ENCODE results near the gene CREBZF. TPM values are rescaled to one million over a fixed set of nuclear protein-coding genes. Genes with fewer than 3 reads are reported as not detected.

The CREBZF gene, protein sequence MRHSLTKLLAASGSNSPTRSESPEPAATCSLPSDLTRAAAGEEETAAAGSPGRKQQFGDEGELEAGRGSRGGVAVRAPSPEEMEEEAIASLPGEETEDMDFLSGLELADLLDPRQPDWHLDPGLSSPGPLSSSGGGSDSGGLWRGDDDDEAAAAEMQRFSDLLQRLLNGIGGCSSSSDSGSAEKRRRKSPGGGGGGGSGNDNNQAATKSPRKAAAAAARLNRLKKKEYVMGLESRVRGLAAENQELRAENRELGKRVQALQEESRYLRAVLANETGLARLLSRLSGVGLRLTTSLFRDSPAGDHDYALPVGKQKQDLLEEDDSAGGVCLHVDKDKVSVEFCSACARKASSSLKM
- total RNA-seq (2022) (31.0 and 31.2 TPM in 2 replicates), Bru-seq, nascent RNA (percentile 73 among the genes with signal in this experiment), BruChase-seq, experiment 1, labeled RNA remaining after a 6-hour chase (percentile 72 among the genes with signal in this experiment), BruChase-seq, experiment 2, labeled RNA remaining after a 2-hour chase (percentile 93 among the genes with signal in this experiment)
- long read RNA-seq, full-length matches to known transcripts, result 33 of 52 reads
- long read RNA-seq, partial matches to known transcripts, result 16 of 52 reads
- long read RNA-seq, other reads (novel, unspliced or antisense), result 3 of 52 reads

- H3K27ac Mint-ChIP-seq (ENCODE audit: unreplicated experiment), result peak within 1 kb of the TSS; percentile 76
- BruUV-seq (replicated peaks), result no TSS peak
- intact Hi-C loops (cut with micrococcal nuclease; ENCODE audit: unreplicated experiment), result loop anchor here (1.0 to 5.0 kb wide), 2 partner anchors 68 to 189 kb away; no protein-coding TSS in a partner anchor
- H3K36me3 Mint-ChIP-seq (ENCODE audit: insufficient read depth, unreplicated experiment), result peaks cover 53% of the 10 kb centered on the region
- CTCF ChIA-PET, result interaction anchor here (0.6 kb wide), 1 partner anchor 142 kb away, joined by 4 read pairs; no protein-coding TSS in a partner anchor
- H3K4me1 Mint-ChIP-seq (ENCODE audit: low read depth, unreplicated experiment), result no peaks in the 10 kb centered on the region
- TF ChIP-seq, protein P1, sequence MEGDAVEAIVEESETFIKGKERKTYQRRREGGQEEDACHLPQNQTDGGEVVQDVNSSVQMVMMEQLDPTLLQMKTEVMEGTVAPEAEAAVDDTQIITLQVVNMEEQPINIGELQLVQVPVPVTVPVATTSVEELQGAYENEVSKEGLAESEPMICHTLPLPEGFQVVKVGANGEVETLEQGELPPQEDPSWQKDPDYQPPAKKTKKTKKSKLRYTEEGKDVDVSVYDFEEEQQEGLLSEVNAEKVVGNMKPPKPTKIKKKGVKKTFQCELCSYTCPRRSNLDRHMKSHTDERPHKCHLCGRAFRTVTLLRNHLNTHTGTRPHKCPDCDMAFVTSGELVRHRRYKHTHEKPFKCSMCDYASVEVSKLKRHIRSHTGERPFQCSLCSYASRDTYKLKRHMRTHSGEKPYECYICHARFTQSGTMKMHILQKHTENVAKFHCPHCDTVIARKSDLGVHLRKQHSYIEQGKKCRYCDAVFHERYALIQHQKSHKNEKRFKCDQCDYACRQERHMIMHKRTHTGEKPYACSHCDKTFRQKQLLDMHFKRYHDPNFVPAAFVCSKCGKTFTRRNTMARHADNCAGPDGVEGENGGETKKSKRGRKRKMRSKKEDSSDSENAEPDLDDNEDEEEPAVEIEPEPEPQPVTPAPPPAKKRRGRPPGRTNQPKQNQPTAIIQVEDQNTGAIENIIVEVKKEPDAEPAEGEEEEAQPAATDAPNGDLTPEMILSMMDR (IDR thresholded peaks at IDR 0.05; ENCODE audit: unreplicated experiment), result no peak
- DNase-seq, result peak; percentile 91
- H3K4me3 Mint-ChIP-seq (ENCODE audit: low read depth, unreplicated experiment), result peak within 1 kb of the TSS; percentile 87
- no peaks in the 10 kb centered on the region for H3K27me3 Mint-ChIP-seq (ENCODE audit: unreplicated experiment)
- H3K9me3 Mint-ChIP-seq (ENCODE audit: low read depth, unreplicated experiment), result no peaks in the 10 kb centered on the region
These were observed at the start of gene CREBZF for GRCh38 chr11:85664615-85665481. Gene CREBZF (minus strand): TSS chr11:85665129. CDS start chr11:85664875, 254 bp downstream.

DNA sequence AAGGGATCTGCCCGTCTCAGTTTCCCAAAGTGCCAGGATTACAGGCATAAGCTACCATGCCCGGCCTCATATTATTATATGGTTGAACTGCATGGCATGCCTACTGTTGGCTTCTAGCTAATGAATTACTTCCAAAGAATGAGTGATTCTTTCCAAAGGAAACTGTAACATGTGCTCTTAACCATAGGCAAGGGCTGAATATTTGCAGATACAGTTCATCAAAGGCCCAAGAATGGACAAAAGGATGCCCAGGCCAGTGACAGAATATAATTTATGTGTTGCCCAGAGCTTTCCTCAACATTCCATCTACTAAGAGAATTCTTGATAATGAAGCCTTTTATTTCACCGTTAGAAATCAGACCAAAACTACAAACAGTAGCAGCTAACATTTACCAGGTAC lies 48.0 kb upstream of the CREBZF start:
- H3K27me3 Mint-ChIP-seq (ENCODE audit: unreplicated experiment), result no peaks in the 10 kb centered on the region
- H3K27ac Mint-ChIP-seq (ENCODE audit: unreplicated experiment), result no peak overlapping the region
- H3K36me3 Mint-ChIP-seq (ENCODE audit: insufficient read depth, unreplicated experiment), result no peaks in the 10 kb centered on the region
- no peaks in the 10 kb centered on the region for H3K4me1 Mint-ChIP-seq (ENCODE audit: low read depth, unreplicated experiment)
- H3K9me3 Mint-ChIP-seq (ENCODE audit: low read depth, unreplicated experiment), result no peaks in the 10 kb centered on the region
- TF ChIP-seq, protein P1 (IDR thresholded peaks at IDR 0.05; ENCODE audit: unreplicated experiment), result no peak
- no peak for DNase-seq
- intact Hi-C loops (cut with micrococcal nuclease; ENCODE audit: unreplicated experiment), result no loop called here
- CTCF ChIA-PET, result no interaction called here
- no TSS peak for BruUV-seq (replicated peaks)
- H3K4me3 Mint-ChIP-seq (ENCODE audit: low read depth, unreplicated experiment), result no peak overlapping the region

- H3K4me3 Mint-ChIP-seq (ENCODE audit: low read depth, unreplicated experiment), result no peak overlapping the region
- H3K4me1 Mint-ChIP-seq (ENCODE audit: low read depth, unreplicated experiment), result no peaks in the 10 kb centered on the region
- no peak for DNase-seq
- no peaks in the 10 kb centered on the region for H3K27me3 Mint-ChIP-seq (ENCODE audit: unreplicated experiment)
- H3K9me3 Mint-ChIP-seq (ENCODE audit: low read depth, unreplicated experiment), result no peaks in the 10 kb centered on the region
- no peaks in the 10 kb centered on the region for H3K36me3 Mint-ChIP-seq (ENCODE audit: insufficient read depth, unreplicated experiment)
- BruUV-seq (replicated peaks), result no TSS peak
- H3K27ac Mint-ChIP-seq (ENCODE audit: unreplicated experiment), result no peak overlapping the region
- intact Hi-C loops (cut with micrococcal nuclease; ENCODE audit: unreplicated experiment), result no loop called here
- TF ChIP-seq, protein P1 (IDR thresholded peaks at IDR 0.05; ENCODE audit: unreplicated experiment), result no peak
- CTCF ChIA-PET, result interaction anchor here (0.8 kb wide), 1 partner anchor 8 kb away, joined by 3 read pairs; no protein-coding TSS in a partner anchor
These were observed 46.0 kb upstream of the CREBZF start for GRCh38 chr11:85710917-85711316.
